HG02943 (cell line): ENCODE results near the gene ACAP3.

Experiments used
- ATAC-seq: cut with Tn5 transposase; IDR thresholded peaks from one replicate; pipeline ENCODE4 v1.9.1; 2021; ENCODE audit warnings: mild to moderate bottlenecking, low read depth, moderate library complexity; ENCODE audit not compliant: unreplicated experiment

Gene ACAP3

GRCh38 chr1:1307923-1308755 lies at the start of gene ACAP3, which contains the start of gene PUSL1:
ACAP3 (minus strand) TSS chr1:1307930; CDS start chr1:1307815, 115 bp downstream.
PUSL1 (plus strand) TSS chr1:1308597; CDS start chr1:1308644, 47 bp downstream.
- ATAC-seq = peak; percentile 41

DNA sequence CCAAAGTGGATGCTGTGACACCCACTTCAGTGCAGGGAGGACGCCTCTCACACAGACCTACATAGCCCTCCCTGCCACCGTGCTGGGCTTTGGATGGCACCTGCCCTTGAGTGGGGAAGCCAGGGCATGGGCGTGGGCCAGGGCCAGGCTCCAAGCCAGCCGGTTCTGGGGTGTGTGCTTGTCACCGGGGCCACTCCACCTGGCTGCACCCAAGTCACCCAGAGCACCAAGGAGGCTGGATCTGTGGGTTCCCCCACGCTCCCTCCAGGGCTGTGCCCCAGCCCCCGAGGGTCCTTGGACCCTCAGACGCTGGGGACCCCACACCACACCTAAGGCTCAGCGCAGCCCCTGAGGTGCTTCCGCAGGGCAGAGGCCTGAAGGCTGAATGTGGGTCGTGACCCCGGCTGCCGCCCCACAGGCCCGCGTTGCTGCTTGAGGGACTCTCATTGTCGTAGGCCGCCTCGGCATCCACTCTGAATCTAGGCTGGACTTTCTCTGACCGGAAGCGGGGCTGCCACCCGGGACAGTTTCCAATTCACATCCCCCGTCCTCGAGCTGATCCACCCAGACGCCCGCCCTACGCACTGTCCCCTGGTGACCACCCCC lies 49.2 kb upstream of the ACAP3 start:
- no peak for ATAC-seq

DNA sequence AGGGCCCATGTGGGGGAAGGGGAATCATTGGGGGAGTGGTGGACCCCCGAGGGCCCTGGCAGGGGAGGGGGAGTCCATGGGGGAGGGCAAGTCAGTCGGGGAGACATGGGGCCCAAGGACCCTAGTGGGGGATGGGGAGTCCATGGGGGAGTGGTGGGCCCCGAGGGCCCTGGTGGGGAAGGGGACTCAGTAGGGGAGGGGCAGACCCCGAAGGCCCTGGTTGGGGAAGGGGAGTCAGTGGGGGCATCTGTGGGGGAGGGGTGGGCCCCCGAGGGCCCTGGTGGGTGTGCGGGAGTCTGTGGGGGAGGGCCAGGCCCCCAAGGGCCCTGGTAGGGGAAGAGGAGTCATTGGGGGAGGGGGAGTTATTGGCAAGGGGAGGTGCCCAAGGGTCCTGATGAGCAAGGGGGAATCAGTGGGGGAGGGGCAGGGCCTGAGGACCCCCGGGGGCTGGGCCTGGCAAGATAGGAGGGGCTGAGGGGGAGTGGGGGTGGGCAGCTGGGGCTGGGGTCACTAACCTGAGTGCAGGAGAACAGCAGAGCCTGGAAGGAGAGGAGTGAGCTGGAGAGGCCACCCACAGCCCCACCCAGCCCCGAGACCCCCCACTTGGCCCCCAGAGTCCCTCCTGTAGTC lies 48.6 kb upstream of the ACAP3 start:
- ATAC-seq = no peak

DNA sequence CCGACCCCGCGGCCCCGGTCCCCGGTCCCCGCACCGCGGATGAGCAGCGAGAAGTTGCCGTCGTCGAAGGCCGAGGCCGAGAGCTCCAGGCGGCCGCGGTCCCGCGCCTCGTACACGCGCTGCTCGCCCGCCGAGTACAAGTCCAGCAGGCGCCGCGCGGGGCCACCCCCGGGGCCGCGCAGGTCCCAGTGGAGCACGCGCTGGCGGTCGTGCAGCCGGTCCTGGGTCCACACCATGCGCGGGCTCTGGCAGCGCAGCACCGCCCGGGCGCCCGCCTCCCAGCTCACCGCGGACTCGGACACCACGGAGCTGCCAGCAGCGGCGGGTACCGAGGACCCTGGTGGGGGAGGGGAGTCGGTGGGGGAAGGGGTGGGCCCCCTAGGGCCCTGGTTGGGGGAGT lies 47.7 kb upstream of the ACAP3 start:
- ATAC-seq = no peak

DNA sequence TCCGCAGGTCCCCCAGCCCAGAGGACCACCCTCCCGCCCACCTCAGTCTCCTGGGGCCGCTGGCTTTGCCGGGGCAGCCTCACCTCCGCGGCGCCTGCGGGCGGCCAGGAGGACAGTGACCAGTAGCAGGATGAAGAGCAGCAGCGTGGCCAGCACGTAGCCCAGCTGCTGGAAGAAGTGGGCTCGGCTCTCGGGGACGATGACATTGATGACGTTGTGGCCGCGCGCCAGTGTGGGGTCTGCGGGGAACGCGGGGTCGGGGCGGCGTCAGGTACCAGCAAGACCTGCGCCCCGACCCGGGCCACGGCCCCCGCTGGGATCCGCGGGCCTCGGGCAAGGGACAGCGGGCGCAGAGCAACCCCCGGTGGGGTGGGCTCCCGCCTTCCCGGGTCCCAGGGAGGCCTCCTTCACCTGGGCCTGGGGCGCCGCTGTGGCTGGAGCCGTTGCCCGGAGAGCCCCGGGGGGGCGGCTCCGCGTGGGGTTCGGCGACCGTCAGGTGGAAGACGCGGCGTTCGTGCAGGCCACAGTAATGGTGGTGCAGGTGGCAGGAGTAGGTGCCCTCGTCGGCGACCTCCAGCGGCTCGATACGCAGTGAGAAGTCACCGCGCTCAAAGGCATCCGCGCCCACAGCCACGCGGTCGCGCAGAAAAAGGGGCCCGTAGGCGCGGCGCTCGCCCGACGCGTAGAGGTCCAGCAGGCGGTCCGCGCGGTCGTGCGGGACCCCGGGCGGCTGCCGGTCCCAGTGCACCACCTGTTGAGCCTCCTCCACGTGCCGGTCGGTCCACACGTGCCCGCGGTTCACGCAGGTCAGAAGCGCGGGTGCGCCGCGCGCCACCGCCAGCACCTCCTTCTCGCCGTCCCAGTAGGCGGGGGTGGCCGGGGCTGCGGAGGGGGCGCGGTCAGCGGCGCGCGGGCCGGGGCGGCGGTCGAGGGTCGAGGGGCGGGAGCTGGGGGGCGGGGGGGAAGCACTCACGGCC lies 46.8 kb upstream of the ACAP3 start:
- ATAC-seq = no peak

GRCh38 chr1:1353389-1354151 lies 45.8 kb upstream of the ACAP3 start:
- no peak for ATAC-seq

- ATAC-seq = no peak
Measured at GRCh38 chr1:1352786-1353388, 45.2 kb upstream of the ACAP3 start.

GRCh38 chr1:1351511-1352427 lies 44.0 kb upstream of the ACAP3 start:
- no peak for ATAC-seq

GRCh38 chr1:1349256-1350012 lies 41.7 kb upstream of the ACAP3 start, which contains the start of gene DVL1:
DVL1 (minus strand) TSS chr1:1349418; CDS start chr1:1349065, 353 bp downstream.
- no peak for ATAC-seq

DNA sequence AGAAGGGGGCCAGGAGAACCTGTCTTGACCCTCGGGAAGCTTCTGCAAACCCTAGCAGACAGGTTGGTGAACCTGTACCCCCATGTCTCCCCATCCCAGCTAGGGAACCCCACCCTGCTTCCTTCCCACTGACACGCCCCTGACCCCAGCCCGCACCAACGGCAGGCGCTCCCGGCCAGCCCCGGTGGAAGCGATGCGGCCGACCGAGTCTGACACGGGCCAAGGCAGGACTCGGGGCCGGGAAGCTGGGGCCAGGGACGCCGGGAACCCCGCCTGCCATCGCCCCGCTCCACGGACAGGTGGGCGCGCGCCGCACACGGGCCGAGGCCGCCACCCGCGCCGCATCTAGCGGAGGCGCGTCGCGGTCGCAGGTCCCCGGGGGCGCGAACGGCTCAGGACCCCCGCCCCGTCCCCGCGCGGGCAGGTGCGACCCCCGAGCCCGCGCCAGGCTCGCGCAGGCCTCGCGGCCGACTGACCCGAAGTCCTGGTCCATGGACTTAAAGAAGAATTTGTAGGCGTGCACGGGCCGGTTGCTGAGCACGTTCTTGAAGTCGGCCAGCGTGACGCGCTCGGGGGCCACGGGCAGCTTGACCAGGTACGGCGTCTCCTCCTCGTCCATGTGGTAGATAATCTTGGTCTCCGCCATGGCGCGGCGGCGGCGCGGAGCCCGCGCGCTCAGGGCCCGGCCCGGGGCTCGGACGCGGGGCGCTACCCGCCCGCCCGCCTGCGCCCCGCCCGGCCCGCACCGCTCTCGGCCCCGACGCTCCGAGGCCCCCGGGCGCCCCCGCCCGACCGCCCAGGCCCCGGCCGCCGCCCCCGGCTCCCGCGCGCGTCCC lies 40.9 kb upstream of the ACAP3 start:
- ATAC-seq = no peak

DNA sequence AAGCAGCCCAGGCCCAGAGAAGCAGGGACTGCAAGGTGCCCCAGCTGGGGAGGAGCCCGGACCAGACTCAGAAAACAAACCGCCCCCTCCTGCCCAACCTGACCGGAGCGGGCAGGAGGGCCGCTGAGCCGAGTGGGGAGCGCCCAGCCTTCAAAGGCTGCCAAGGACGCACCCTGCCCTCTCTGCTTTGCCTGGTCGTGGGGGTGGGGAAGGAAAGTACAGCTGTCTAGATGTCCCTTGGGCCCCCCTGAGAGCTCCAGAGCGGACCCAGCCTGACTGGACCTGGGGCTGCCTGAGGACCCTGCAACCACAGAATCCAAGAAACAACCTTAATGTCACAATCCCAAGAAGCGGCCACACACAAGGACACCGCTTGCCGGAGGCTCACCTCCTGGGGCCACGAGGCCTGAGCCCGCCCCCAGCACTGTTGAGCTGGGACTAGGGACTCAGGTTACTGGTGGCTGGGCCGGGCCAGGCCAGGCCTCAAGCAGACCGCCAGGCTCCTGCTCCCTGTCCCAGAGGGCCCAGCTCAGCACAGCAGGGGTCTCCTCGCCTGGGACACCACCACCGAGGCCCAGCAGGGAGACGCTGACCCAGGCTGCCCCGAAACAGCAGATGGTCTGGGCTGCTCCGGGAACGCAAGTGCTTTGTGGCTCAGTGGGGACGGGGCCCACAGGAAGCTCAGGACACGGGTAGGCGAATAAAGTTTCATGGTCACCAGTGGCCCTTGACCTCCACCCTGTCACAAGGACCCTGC lies 40.1 kb upstream of the ACAP3 start:
- ATAC-seq = no peak

GRCh38 chr1:1347026-1347595 lies 39.4 kb upstream of the ACAP3 start:
- no peak for ATAC-seq

- ATAC-seq = no peak
Measured at GRCh38 chr1:1346501-1346890, 38.8 kb upstream of the ACAP3 start.

GRCh38 chr1:1345860-1346500 lies 38.2 kb upstream of the ACAP3 start:
- no peak for ATAC-seq

DNA sequence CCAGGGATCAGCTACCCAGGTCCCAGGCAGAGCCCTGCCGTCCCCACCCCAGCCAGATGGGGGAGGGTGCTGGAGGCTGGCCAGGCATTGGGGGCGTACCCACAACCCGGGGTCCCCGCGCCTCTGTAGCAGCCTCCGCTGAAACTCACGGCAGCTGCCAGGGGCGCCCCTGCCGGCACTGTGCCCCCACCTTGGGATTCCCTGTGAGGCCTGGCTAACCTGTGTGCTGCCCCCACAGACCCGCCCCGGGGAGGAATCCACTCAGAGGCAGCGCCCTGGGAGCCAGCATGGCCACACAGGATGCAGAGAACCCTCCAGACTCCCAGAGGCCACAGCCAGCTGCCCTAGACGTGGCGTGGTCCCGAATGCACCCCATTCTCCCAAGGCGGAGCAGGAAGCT lies 37.7 kb upstream of the ACAP3 start:
- no peak for ATAC-seq
